GM12875 (cell line): Measurements from ENCODE around the gene KIF21B.
"Not testable (repeated sequence)": the region's sequence is repeated elsewhere in the genome, so short reads cannot be mapped to it uniquely, and the experiment has no call there.

Experiments used
- H3K4me3 ChIP-seq: one replicate; pipeline ENCODE4 v1.5.1; 2011; ENCODE audit warnings: low read depth, low read length, control low read depth
- CTCF ChIP-seq: IDR thresholded peaks from 2 replicates; pipeline ENCODE4 v1.5.1; 2011; ENCODE audit warnings: low read depth, mild to moderate bottlenecking, control low read depth, inconsistent platforms, low read length, moderate library complexity, borderline replicate concordance; ENCODE audit not compliant: insufficient read depth

Gene KIF21B

GRCh38 chr1:200945111-200945510 is 78.4 kb downstream of the KIF21B start:
- H3K4me3 ChIP-seq, result no peak overlapping the region
- TF ChIP-seq CTCF, result no peak

GRCh38 chr1:200938955-200939354 is 84.6 kb downstream of the KIF21B start:
- H3K4me3 ChIP-seq, result no peak overlapping the region
- TF ChIP-seq CTCF, result no peak

GRCh38 chr1:200935286-200935962 is 88.1 kb downstream of the KIF21B start:
- not testable (repeated sequence) for H3K4me3 ChIP-seq

GRCh38 chr1:200934676-200935245 is 88.8 kb downstream of the KIF21B start:
- no peak overlapping the region for H3K4me3 ChIP-seq
- no peak for TF ChIP-seq CTCF

- H3K4me3 ChIP-seq, result no peak overlapping the region
Measured at GRCh38 chr1:200931776-200932175, 91.7 kb downstream of the KIF21B start.

GRCh38 chr1:200930285-200930684 is 93.2 kb downstream of the KIF21B start:
- H3K4me3 ChIP-seq, result not testable (repeated sequence)

More at GRCh38 chr1:200931776-200932175, 91.7 kb downstream of the KIF21B start:
- no peak for TF ChIP-seq CTCF

GRCh38 chr1:200929530-200930278 is 93.8 kb downstream of the KIF21B start:
- no peak for TF ChIP-seq CTCF
- no peak overlapping the region for H3K4me3 ChIP-seq

GRCh38 chr1:200925831-200926230 is 97.7 kb downstream of the KIF21B start:
- no peak for TF ChIP-seq CTCF
- no peak overlapping the region for H3K4me3 ChIP-seq
